Measurements from ENCODE around the gene EMP3. TPM values are rescaled to one million over a fixed set of nuclear protein-coding genes. Genes with fewer than 3 reads are reported as not detected.
A peak's percentile ranks its signal among the peaks of the same experiment; 100 is the strongest.

The EMP3 gene
- total and polyA plus RNA-seq, 2 of the 13 experiments (the other 11 are each of a cell fraction or from before 2014, with no cell fraction given) = 2.2 to 7.8 TPM

GRCh38 chr19:48371367-48371766 is 46.0 kb downstream of the EMP3 start:
- Histone ChIP-seq H3K27ac (ENCODE audit: extremely low read length, insufficient read depth, low read length) (no peak overlapping the region), H3K9ac (ENCODE audit: insufficient read depth, low read depth, low read length) (no peak overlapping the region), H3K4me2 (ENCODE audit: low read depth, low read length) (no peak overlapping the region), H3K4me3 (replicated peaks in 1 of 3; ENCODE audit: insufficient read depth in 1 of 3, low read depth in 2 of 3, low read length in 3 of 3) (no peak overlapping the region), H4K20me1 (ENCODE audit: insufficient read depth, low read length) (no peaks in the 10 kb centered on the region), H2AFZ (ENCODE audit: low read length) (no peak overlapping the region), H3K27me3 (ENCODE audit: control insufficient read depth in 1 of 2, insufficient read depth in 2 of 2, low read length in 2 of 2) (no peaks in the 10 kb centered on the region), H3K36me3 (replicated peaks in 1 of 2; ENCODE audit: control insufficient read depth in 1 of 2, insufficient read depth in 2 of 2, low read length in 2 of 2) (no peaks in the 10 kb centered on the region), H3K79me2 (ENCODE audit: insufficient read depth, low read length) (no peaks in the 10 kb centered on the region), H3K4me1 (ENCODE audit: insufficient read depth, low read length) (peaks cover 54% of the 10 kb centered on the region), H3K9me3 (ENCODE audit: low read length) (no peaks in the 10 kb centered on the region)
- CTCF ChIA-PET (ENCODE audit: low intra/inter-chr PET ratio, low total read pairs) = no interaction called here
- FAIRE-seq = no peak
- no TSS peak for BruUV-seq (replicated peaks)
- WGBS (ENCODE audit: low lambda C conversion rate) = 11% methylated on average over 7 of the region's 7 CpGs
- POLR2A ChIA-PET = interaction anchor here (1.3 kb wide), 1 partner anchor 17 kb away, joined by 3 read pairs; no protein-coding TSS in a partner anchor
- ATAC-seq = no peak; the same call in 2 of the 3 replicates
- TF ChIP-seq EHMT2 (IDR thresholded peaks at IDR 0.05; ENCODE audit: borderline replicate concordance, low read depth, low read length) (no peak), BORCS8-MEF2B (CRISPR knock-in tag; IDR thresholded peaks at IDR 0.05) (no peak), SP1 (IDR thresholded peaks at IDR 0.05) (no peak), SP1 (CRISPR knock-in tag; IDR thresholded peaks at IDR 0.05) (no peak)
- TF ChIP-seq, protein P1, sequence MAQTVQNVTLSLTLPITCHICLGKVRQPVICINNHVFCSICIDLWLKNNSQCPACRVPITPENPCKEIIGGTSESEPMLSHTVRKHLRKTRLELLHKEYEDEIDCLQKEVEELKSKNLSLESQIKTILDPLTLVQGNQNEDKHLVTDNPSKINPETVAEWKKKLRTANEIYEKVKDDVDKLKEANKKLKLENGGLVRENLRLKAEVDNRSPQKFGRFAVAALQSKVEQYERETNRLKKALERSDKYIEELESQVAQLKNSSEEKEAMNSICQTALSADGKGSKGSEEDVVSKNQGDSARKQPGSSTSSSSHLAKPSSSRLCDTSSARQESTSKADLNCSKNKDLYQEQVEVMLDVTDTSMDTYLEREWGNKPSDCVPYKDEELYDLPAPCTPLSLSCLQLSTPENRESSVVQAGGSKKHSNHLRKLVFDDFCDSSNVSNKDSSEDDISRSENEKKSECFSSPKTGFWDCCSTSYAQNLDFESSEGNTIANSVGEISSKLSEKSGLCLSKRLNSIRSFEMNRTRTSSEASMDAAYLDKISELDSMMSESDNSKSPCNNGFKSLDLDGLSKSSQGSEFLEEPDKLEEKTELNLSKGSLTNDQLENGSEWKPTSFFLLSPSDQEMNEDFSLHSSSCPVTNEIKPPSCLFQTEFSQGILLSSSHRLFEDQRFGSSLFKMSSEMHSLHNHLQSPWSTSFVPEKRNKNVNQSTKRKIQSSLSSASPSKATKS (CRISPR knock-in tag; IDR thresholded peaks at IDR 0.05) = no peak
- TF ChIP-seq, protein P2, sequence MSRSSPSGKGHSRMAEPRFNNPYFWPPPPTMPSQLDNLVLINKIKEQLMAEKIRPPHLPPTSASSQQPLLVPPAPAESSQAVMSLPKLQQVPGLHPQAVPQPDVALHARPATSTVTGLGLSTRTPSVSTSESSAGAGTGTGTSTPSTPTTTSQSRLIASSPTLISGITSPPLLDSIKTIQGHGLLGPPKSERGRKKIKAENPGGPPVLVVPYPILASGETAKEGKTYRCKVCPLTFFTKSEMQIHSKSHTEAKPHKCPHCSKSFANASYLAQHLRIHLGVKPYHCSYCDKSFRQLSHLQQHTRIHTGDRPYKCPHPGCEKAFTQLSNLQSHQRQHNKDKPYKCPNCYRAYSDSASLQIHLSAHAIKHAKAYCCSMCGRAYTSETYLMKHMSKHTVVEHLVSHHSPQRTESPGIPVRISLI (CRISPR knock-in tag; IDR thresholded peaks at IDR 0.05; ENCODE audit: borderline replicate concordance) = peak; percentile 70; the same call in 1 of the 2 replicates
- TF ChIP-seq, protein P3, sequence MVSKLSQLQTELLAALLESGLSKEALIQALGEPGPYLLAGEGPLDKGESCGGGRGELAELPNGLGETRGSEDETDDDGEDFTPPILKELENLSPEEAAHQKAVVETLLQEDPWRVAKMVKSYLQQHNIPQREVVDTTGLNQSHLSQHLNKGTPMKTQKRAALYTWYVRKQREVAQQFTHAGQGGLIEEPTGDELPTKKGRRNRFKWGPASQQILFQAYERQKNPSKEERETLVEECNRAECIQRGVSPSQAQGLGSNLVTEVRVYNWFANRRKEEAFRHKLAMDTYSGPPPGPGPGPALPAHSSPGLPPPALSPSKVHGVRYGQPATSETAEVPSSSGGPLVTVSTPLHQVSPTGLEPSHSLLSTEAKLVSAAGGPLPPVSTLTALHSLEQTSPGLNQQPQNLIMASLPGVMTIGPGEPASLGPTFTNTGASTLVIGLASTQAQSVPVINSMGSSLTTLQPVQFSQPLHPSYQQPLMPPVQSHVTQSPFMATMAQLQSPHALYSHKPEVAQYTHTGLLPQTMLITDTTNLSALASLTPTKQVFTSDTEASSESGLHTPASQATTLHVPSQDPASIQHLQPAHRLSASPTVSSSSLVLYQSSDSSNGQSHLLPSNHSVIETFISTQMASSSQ (IDR thresholded peaks at IDR 0.05; ENCODE audit: low read depth) = no peak
- TF ChIP-seq, protein P3 (CRISPR knock-in tag; IDR thresholded peaks at IDR 0.05; ENCODE audit: borderline replicate concordance) = no peak
- TF ChIP-seq, protein P4, sequence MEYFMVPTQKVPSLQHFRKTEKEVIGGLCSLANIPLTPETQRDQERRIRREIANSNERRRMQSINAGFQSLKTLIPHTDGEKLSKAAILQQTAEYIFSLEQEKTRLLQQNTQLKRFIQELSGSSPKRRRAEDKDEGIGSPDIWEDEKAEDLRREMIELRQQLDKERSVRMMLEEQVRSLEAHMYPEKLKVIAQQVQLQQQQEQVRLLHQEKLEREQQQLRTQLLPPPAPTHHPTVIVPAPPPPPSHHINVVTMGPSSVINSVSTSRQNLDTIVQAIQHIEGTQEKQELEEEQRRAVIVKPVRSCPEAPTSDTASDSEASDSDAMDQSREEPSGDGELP (IDR thresholded peaks at IDR 0.05; ENCODE audit: borderline replicate concordance, low read depth) = peak; percentile 72; the same call in 1 of the 2 replicates
- in situ Hi-C loops (cut with HindIII; ENCODE audit: extremely low pct_ligation_motif_present, low pct_unique_long_range_greater_than_20kb) (no loop called here), intact Hi-C loops (cut with micrococcal nuclease; ENCODE audit: unreplicated experiment) (no loop called here)
- no peak for DNase-seq (ENCODE audit: low spot score)
